GM18517 (cell line): ENCODE results near the gene CDK5.
"Not testable (repeated sequence)": the region's sequence is repeated elsewhere in the genome, so short reads cannot be mapped to it uniquely, and the experiment has no call there.

Experiments used
- ATAC-seq: cut with Tn5 transposase; IDR thresholded peaks from one replicate; pipeline ENCODE4 v1.9.1; 2021; ENCODE audit warnings: mild to moderate bottlenecking, moderate library complexity; ENCODE audit not compliant: unreplicated experiment

CDK5 gene

GRCh38 chr7:151058781-151059366 is 1.2 kb upstream of the CDK5 start:
- ATAC-seq: no peak

DNA sequence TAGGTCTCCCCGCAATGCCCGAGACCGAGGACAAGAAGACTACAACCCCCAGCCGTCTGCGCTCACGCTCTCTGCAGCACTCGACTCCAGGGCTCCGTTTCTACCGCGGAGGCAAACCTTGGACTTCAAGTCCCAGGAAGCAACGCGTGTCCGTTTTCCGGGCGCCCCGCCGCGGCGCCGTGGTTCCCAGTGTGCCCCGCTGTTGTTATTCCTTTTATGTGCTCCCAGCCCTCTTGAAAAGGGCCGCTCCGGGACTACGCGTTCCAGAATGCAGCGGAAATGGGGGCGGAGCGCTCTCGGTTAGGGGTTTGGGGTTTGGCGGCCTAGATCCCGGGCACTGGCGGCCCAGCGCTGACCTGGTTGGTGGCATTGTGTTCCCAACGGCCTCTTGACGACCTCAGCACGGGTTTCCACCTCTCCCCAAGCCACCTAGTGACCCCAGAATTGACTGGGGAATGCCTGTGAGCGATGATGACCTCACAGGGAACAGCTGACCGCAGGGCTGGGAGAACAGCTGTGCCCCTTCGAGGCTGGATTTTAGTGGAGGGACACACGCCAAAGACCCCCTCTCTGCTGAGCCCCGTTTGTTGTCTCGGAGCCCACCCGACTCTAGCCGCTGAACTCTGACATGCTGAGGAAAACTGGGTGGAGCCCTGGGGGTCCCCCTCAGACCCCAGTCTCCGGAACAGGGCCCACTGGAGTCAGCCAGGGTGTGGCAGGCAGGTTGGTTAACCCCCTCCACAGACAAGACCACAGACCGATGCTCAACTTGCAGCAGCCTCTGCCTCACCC is 488 bp upstream of the CDK5 start:
- peak; percentile 84 for ATAC-seq

GRCh38 chr7:151056666-151057505 is 811 bp downstream of the CDK5 start:
- no peak for ATAC-seq

GRCh38 chr7:151056283-151056665 is 1.4 kb downstream of the CDK5 start:
- ATAC-seq: no peak

- no peak for ATAC-seq
Observed at GRCh38 chr7:151053751-151054150, 3.9 kb downstream of the CDK5 start.

- ATAC-seq: no peak
Observed at GRCh38 chr7:151053096-151053495, 4.6 kb downstream of the CDK5 start.

GRCh38 chr7:151051108-151051507 is 6.6 kb downstream of the CDK5 start:
- no peak for ATAC-seq

DNA sequence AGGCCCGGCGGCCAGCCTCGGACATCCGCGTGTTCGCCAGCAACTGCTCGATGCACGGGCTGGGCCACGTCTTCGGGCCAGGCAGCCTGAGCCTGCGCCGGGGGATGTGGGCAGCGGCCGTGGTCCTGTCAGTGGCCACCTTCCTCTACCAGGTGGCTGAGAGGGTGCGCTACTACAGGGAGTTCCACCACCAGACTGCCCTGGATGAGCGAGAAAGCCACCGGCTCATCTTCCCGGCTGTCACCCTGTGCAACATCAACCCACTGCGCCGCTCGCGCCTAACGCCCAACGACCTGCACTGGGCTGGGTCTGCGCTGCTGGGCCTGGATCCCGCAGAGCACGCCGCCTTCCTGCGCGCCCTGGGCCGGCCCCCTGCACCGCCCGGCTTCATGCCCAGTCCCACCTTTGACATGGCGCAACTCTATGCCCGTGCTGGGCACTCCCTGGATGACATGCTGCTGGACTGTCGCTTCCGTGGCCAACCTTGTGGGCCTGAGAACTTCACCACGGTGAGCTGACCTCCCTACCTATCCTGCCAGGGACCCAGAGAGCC is 8.7 kb downstream of the CDK5 start:
- ATAC-seq: no peak

DNA sequence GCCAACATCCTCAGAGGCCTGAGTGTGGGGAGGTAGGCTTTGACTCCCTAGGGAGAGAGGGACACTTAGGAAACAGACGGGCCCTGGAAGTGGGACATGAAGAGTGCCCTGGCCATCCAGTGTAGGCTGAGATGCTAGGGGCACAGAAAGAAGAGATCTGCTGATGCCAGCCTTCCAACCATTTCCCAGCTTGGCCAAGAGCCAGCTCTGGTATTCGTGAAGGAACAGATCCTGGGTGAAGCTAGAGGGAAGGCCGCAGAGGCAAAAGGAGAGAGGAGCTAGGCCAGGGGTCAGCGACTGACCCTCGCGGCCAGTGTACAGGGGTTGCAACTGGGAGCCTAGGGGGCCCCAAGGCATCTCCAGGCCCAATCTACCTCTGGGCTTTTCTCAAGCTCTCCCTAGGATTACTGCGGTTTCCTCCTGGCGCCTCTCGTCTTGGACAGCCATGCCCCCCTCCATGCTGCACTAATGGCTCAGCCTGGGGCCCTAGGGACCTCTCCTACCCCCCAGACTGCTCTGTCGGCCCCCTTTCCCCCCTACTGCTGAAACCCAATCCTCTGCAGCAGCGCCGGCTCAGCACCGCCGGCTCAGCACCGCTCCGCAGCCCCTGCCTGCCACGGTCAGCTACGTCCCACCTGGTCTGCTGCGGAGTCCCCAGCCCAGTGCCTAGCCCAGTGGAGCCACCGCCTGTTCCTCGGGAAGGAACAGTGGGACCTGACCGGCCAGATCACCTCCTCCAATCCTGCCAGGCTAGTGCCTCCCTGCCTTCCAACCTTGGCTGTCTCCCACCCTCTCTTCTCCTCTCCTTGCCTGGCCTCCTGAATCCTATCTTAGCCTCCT is 9.5 kb downstream of the CDK5 start, which contains the start of gene ASIC3:
Gene ASIC3 (plus strand): TSS at position 556 of the 840 bp plus-strand sequence. CDS start 355 bp downstream, outside the sequence.
- no peak for ATAC-seq

- no peak for ATAC-seq
Observed at GRCh38 chr7:151046603-151047573, 10.8 kb downstream of the CDK5 start.

DNA sequence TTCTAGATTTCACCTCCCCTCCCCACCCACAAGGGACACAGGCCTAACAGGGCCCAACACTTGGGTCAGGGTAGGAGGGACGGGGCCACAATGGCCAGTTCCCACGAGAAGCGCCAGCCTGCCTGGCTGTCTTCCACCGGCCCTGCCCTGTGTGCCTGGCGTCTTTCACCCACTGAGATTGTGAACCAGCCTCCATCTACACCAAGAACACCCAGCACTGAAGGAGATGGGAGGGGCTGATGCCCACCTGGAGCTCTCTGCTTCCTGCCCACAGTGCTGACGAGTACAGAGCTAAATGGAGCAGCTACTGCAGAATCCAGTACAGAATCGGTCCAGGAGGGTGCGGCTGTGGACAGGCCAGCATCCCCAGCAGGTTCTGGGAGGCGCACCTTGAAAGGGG is 11.7 kb downstream of the CDK5 start:
- no peak for ATAC-seq

GRCh38 chr7:151045262-151045661 is 12.4 kb downstream of the CDK5 start:
- ATAC-seq: no peak

GRCh38 chr7:151043959-151044358 is 13.7 kb downstream of the CDK5 start:
- ATAC-seq: no peak

- not testable (repeated sequence) for ATAC-seq
Observed at GRCh38 chr7:151043449-151043848, 14.2 kb downstream of the CDK5 start.

DNA sequence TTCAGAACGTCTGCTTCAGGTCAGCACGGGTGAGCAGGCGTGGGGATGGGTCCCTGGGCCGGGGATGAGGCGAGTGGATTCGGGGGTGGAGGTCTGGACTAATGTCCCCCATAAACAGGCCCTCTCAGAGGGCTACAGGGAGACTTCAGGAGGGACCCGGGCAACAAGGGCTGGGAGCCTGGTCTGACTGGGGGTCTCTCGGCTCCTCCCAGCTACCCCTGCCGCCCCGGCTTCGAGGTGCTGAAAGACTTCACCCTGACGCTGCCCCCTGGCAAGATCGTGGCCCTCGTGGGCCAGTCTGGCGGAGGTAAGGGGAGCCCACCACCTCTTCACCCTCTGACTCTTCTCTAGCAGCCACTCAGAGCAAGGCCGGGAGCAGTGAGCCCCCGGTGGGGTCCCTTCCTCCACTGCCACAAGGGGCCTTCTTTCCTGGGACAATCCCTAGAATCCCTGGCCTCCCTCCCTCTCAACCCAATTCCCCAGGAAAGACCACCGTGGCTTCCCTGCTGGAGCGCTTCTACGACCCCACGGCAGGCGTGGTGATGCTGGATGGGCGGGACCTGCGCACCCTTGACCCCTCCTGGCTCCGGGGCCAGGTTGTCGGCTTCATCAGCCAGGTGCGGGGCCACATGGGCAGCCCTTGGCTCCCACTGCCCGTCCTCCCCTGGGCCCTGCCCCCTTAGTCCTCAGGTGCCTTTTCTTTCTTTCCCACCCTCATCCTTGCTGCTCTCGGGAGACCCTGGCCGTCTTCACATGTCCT is 16.9 kb downstream of the CDK5 start:
- ATAC-seq: no peak

- ATAC-seq: no peak
Observed at GRCh38 chr7:151039850-151040548, 17.7 kb downstream of the CDK5 start.

DNA sequence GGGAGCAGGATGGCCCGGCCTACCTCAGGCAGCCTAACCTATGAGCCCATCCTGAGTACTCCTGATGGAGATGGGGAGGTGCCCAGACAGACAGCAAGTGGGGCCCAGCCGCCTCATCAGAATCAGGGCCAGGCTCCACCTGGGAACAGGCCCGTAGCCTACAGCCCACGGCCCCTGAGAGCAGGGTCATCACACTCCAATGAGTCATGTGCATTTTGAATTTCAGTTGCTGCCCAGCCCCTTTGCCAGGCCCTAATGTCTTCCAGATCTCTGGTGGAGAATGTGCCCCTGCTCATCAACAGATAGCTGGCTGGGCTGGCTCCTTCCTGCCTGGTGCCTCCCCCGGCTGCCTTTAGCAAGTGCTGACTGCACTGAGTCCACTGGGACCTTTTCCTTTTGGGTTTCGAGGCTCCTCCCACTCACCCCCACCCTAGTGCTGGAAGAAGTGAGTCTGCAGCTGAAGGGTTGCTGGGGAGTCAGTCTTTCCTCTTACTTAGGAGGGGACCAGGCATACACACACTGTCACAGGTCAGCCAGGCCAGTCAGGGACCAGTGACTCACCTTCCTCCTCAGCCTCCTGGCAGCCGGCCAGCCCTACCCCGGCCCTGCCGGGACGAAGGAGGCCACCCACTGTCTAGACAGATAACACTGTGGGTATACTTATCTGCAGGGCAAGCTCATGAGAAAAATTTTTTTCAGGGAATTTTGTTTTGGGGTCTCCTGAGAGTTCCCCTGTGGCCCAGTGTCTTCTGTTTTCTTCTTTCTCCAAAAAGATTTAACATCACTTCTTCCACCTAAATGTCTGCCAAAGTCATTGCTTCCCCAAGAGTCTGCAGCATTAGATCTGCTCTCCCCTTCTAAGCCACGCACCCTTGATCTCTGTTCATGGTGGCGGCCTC is 18.5 kb downstream of the CDK5 start:
- no peak for ATAC-seq
